Left lung (tissue), 10 donors: ENCODE measurements around the gene INF2. TPM values are rescaled to one million over a fixed set of nuclear protein-coding genes. Genes with fewer than 3 reads are reported as not detected.
A peak's percentile ranks its signal among the peaks of the same experiment; 100 is the strongest.

Source experiments
- ATAC-seq: fragments of 200-7000 bp; cut with Tn5 transposase; one replicate; pipeline ENCODE4 v1.9.1; 2020; ENCODE audit warnings: moderate library complexity
- DNase-seq, 4 donors: peaks; one replicate each; pipeline ENCODE4 v3.0.0-alpha.2; 2013 to 2020
- H3K27ac ChIP-seq, 2 donors: fragments of 200-600 bp; sonication (generic) in 1 of 2; one replicate each; pipeline versions ENCODE4 v1.5.0 to v1.8.0; 2020 to 2021
- H3K27me3 ChIP-seq, 2 donors: fragments of 200-600 bp; sonication (generic) in 1 of 2; one replicate each; pipeline versions ENCODE4 v1.5.0 to v1.8.0; 2020 to 2021
- H3K36me3 ChIP-seq, 2 donors: fragments of 200-600 bp; sonication (generic) in 1 of 2; one replicate each; pipeline versions ENCODE4 v1.5.0 to v1.8.0; 2020 to 2021
- H3K4me1 ChIP-seq, 2 donors: fragments of 200-600 bp; one replicate each; pipeline ENCODE4 v1.8.0; 2021
- H3K4me3 ChIP-seq, 2 donors: fragments of 200-600 bp; sonication (generic) in 1 of 2; one replicate each; pipeline versions ENCODE4 v1.5.0 to v1.8.0; 2020 to 2021; ENCODE audit warnings: mild to moderate bottlenecking in 1 of 2
- H3K9me3 ChIP-seq, 2 donors: fragments of 200-600 bp; sonication (generic) in 1 of 2; one replicate each; pipeline versions ENCODE4 v1.5.0 to v1.8.0; 2020 to 2021
- CTCF ChIP-seq, 2 donors: fragments of 200-600 bp; sonication (generic) in 1 of 2; IDR thresholded peaks; one replicate each; pipeline versions ENCODE4 v1.5.0 to v1.8.0; 2021; ENCODE audit warnings: antibody characterized with exemption in 2 of 2
- intact Hi-C, 2 donors: fragments of 100-400 bp; cut with DNase I; formaldehyde crosslinking; loops; one replicate each; pipeline versions ENCODE4 v1.11.2 to v1.14.2; 2022
- polyA plus RNA-seq, 6 donors: library from polyadenylated mRNA; unstranded; fragments of 120-200 nt; gene quantifications; one replicate each; pipeline ENCODE4 v1.2.1, GENCODE V29; 2013; ENCODE audit not compliant: insufficient read length in 6 of 6
- total RNA-seq, 2 donors: library from RNA; stranded (reverse); fragmentation: NEBNext Ultra II Directional; extraction: Animal tissue kit (Norgen Biotek cat#: 25700); gene quantifications; one replicate each; pipeline ENCODE4 v1.2.1, GENCODE V29; 2021
- donor health status: DM: no; HTN: yes; CAD: no.
- donor health status: DM: no; HTN: no; CAD: no.

The INF2 gene
- total and polyA plus RNA-seq, 8 donors: 43.5 to 120 (median 57.0) TPM

GRCh38 chr14:104730487-104730886, 41.1 kb downstream of the INF2 start:
- intact Hi-C loops: no loop called here
- no peak for TF ChIP-seq CTCF (IDR thresholded peaks at IDR 0.05)
- peaks cover 0 to 20% of the 10 kb centered on the region in 2 donors for H3K4me1 ChIP-seq
- H3K9me3 ChIP-seq: no peaks in the 10 kb centered on the region
- H3K4me3 ChIP-seq: no peak overlapping the region
- no peak for ATAC-seq
- no peak overlapping the region for H3K27ac ChIP-seq
- no peak for DNase-seq
- H3K36me3 ChIP-seq: no peaks in the 10 kb centered on the region
- no peaks in the 10 kb centered on the region for H3K27me3 ChIP-seq

DNA sequence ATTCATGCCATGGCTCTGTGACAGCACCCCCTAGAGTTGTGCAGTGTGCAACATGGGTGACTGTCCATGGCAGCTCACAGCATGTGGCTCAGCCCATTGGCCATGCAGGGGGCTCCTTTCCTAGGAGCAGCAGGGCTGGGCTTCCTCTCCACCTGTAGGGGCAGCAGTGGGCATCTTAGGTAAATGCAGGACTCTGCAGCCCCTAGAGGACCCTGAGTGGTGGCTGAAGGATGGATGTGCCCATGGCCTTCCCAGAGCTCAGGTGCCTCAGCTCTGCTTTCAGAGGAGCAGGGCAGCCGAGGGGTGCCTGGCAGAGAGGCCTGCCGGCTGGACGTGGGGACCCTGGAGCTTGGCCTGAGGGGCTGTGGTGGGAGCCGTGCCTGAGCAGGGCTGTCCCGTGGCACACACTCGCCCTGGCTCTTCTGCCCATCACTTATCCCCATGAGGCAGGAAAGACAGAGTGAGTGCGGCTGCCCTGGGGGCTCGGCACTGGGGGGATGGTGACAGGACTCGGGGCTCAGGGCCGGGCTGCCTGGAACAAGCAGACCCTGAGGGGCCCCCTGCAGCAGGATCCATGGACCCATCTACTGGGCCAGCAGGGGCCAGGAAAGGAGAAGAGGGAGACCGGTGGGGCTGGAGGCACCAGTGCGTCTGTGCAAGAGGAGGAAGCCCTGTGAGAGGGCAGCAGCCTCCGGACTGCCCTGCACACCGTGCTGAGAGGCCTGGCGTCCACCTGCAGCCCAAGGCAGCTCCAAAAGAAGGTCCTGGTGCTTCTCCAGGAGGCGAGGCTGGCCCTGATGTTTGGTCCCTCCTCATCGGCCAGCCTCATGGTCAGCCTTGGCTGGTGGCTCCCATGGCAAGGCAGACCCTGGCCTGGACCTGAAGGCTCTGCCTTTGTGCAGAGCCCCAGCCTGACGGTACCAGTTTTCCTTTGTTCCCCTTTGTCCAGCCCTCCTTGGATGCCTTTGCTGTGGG, 42.2 kb downstream of the INF2 start:
- no peak for TF ChIP-seq CTCF (IDR thresholded peaks at IDR 0.05)
- no peaks in the 10 kb centered on the region for H3K9me3 ChIP-seq
- no peaks in the 10 kb centered on the region for H3K36me3 ChIP-seq
- peaks cover 9 to 30% of the 10 kb centered on the region in 2 donors for H3K4me1 ChIP-seq
- ATAC-seq (no peak), DNase-seq (no peak)
- intact Hi-C loops: no loop called here
- H3K4me3 ChIP-seq: no peak overlapping the region
- H3K27me3 ChIP-seq: no peaks in the 10 kb centered on the region
- no peak overlapping the region for H3K27ac ChIP-seq

GRCh38 chr14:104732355-104732804, 43.0 kb downstream of the INF2 start:
- TF ChIP-seq CTCF (IDR thresholded peaks at IDR 0.05): no peak
- H3K9me3 ChIP-seq: no peaks in the 10 kb centered on the region
- no peaks in the 10 kb centered on the region for H3K36me3 ChIP-seq
- H3K4me1 ChIP-seq: peaks cover 9 to 35% of the 10 kb centered on the region in 2 donors
- no peak overlapping the region for H3K4me3 ChIP-seq
- no peaks in the 10 kb centered on the region for H3K27me3 ChIP-seq
- peak; percentile 73 for ATAC-seq
- H3K27ac ChIP-seq: no peak overlapping the region
- intact Hi-C loops: no loop called here
- DNase-seq: peak in 1 of 4 donors; percentile 79

DNA sequence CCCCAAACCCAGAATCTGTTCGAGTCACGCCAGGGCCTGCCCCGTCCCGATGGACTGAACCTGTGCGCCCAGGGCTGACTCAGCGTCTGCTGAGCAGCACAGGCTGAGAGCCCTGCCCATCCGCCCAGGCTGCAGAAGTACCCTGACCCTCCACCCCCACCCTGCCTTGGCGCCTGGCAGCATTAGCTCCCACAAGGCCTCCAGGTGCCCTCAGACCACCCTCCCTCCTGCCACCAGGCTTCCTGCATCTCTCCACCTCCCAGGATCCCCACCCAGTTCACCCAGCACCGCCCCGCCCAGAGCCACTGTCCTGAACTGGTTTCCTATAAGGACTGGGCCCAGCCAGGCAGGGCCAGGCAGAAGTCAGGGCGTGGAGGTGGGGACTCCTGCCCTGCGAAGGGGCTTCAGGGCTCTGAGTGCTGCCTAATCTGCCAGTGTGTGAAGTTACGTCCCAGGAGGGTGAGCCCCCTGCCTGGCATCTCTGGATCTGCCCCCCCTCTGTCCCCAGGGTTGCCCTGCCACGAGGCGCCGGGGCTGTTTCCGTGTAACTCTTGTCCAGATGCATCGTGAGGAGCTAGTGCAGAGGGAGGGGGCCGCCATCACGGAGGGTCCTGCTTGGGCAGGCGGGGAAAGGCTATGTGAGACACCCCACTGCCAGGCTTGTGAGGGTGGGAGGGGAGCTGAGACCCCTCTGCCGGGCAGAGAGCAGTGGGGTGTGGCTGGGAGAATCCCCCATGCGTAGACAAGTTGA, 43.7 kb downstream of the INF2 start:
- ATAC-seq: peak; percentile 24

More for the DNA sequence above, 43.7 kb downstream of the INF2 start:
- Histone ChIP-seq H3K27me3 (no peaks in the 10 kb centered on the region), H3K27ac (no peak overlapping the region), H3K4me3 (no peak overlapping the region), H3K4me1 (peaks cover 9 to 35% of the 10 kb centered on the region in 2 donors), H3K9me3 (no peaks in the 10 kb centered on the region), H3K36me3 (no peaks in the 10 kb centered on the region)
- DNase-seq: no peak
- TF ChIP-seq CTCF (IDR thresholded peaks at IDR 0.05): no peak
- intact Hi-C loops: no loop called here
